HEK293 (cell line): Measurements from ENCODE around the gene SMAGP.

Experiments used
- CTCF ChIA-PET: fragments of 350-600 bp; formaldehyde crosslinking; extraction: SDS; loops from one replicate; lab custom pipeline; 2021; ENCODE audit warnings: antibody characterized with exemption; lab: Yijun Ruan, JAX
- POLR2A ChIA-PET: fragments of 300-600 bp; formaldehyde crosslinking; extraction: SDS; loops from one replicate; lab custom pipeline; 2020; ENCODE audit warnings: antibody characterized with exemption, inconsistent platforms; lab: Yijun Ruan, JAX
- H3K27ac ChIP-seq: fragments of 200-500 bp; sonication (Bioruptor generic); 2 replicates; pipeline ENCODE4 v1.5.1; 2014; ENCODE audit warnings: low read depth, low read length, control low read depth, inconsistent platforms; ENCODE audit errors: extremely low read depth
- H3K36me3 ChIP-seq, 2 experiments: fragments of 200-500 bp in 1 of 2; sonication (Bioruptor generic) in 1 of 2; 1 replicate in 1 of 2; 2 replicates in 1 of 2; pipeline ENCODE4 v1.5.1; 2014 to 2017; ENCODE audit warnings: inconsistent platforms in 2 of 2, low read length in 2 of 2; ENCODE audit not compliant: control insufficient read depth in 2 of 2, insufficient read depth in 1 of 2
- H3K4me1 ChIP-seq: fragments of 200-500 bp; sonication (Bioruptor generic); 2 replicates; pipeline ENCODE4 v1.5.1; 2014; ENCODE audit warnings: mild to moderate bottlenecking, low read length, inconsistent platforms; ENCODE audit not compliant: control insufficient read depth, insufficient read depth
- H3K4me3 ChIP-seq: 2 replicates; pipeline ENCODE4 v1.5.1; 2011; ENCODE audit warnings: low read depth, mild to moderate bottlenecking, control low read depth, low read length, moderate library complexity
- H3K9me3 ChIP-seq: fragments of 200-500 bp; sonication (Bioruptor generic); 2 replicates; pipeline ENCODE4 v1.5.1; 2014; ENCODE audit warnings: low read depth, low read length, inconsistent platforms; ENCODE audit not compliant: control insufficient read depth, insufficient read depth
- EGR2 ChIP-seq: fragments of 450-650 bp; formaldehyde crosslinking; IDR thresholded peaks from 2 replicates; pipeline ENCODE4 v1.5.1; 2016; ENCODE audit warnings: low read depth, missing biosample characterization, missing genetic modification characterization
- HOXA7 ChIP-seq: sonication (generic); formaldehyde crosslinking; IDR thresholded peaks from 2 replicates; pipeline ENCODE4 v1.8.1; 2022; ENCODE audit warnings: missing genetic modification reagents, borderline replicate concordance
- HOXD13 ChIP-seq: sonication (generic); formaldehyde crosslinking; IDR thresholded peaks from 2 replicates; pipeline ENCODE4 v1.8.0; 2022; ENCODE audit warnings: missing genetic modification reagents, borderline replicate concordance
- KLF10 ChIP-seq: fragments of 450-650 bp; IDR thresholded peaks from 2 replicates; pipeline ENCODE4 v1.5.1; 2018; ENCODE audit warnings: missing biosample characterization, mild to moderate bottlenecking, missing genetic modification characterization
- OVOL3 ChIP-seq: fragments of 450-650 bp; formaldehyde crosslinking; IDR thresholded peaks from 2 replicates; pipeline ENCODE4 v1.5.1; 2016; ENCODE audit warnings: missing biosample characterization, missing genetic modification characterization
- YY2 ChIP-seq: fragments of 450-650 bp; formaldehyde crosslinking; IDR thresholded peaks from 2 replicates; pipeline ENCODE4 v1.5.1; 2016; ENCODE audit warnings: missing biosample characterization, missing genetic modification characterization
- ZNF140 ChIP-seq: fragments of 450-650 bp; formaldehyde crosslinking; IDR thresholded peaks from 2 replicates; pipeline ENCODE4 v1.5.1; 2016; ENCODE audit warnings: missing biosample characterization, missing genetic modification characterization
- ZNF184 ChIP-seq: fragments of 450-650 bp; IDR thresholded peaks from 2 replicates; pipeline ENCODE4 v1.5.1; 2018; ENCODE audit warnings: missing biosample characterization, mild to moderate bottlenecking, missing genetic modification characterization
- ZNF214 ChIP-seq: fragments of 450-650 bp; formaldehyde crosslinking; IDR thresholded peaks from 2 replicates; pipeline ENCODE4 v1.5.1; 2017; ENCODE audit warnings: missing biosample characterization, mild to moderate bottlenecking, missing genetic modification characterization, borderline replicate concordance
- ZNF302 ChIP-seq: fragments of 450-650 bp; formaldehyde crosslinking; IDR thresholded peaks from 2 replicates; pipeline ENCODE4 v1.5.1; 2016; ENCODE audit warnings: missing biosample characterization, missing genetic modification characterization, low read depth
- ZNF416 ChIP-seq: fragments of 450-650 bp; formaldehyde crosslinking; IDR thresholded peaks from 2 replicates; pipeline ENCODE4 v1.5.1; 2016; ENCODE audit warnings: missing biosample characterization, missing genetic modification characterization
- ZNF660 ChIP-seq: fragments of 450-650 bp; IDR thresholded peaks from 2 replicates; pipeline ENCODE4 v1.5.1; 2018; ENCODE audit warnings: missing biosample characterization, mild to moderate bottlenecking, missing genetic modification characterization
- ZNF777 ChIP-seq: fragments of 450-650 bp; formaldehyde crosslinking; IDR thresholded peaks from 2 replicates; pipeline ENCODE4 v1.5.1; 2017; ENCODE audit warnings: missing biosample characterization, missing genetic modification characterization, borderline replicate concordance
- ZNF830 ChIP-seq: fragments of 450-650 bp; IDR thresholded peaks from 2 replicates; pipeline ENCODE4 v1.5.0; 2018; ENCODE audit warnings: missing biosample characterization, missing genetic modification characterization, low read depth, mild to moderate bottlenecking, moderate library complexity
- ZSCAN23 ChIP-seq: fragments of 450-650 bp; formaldehyde crosslinking; IDR thresholded peaks from 2 replicates; pipeline ENCODE4 v1.5.1; 2016; ENCODE audit warnings: missing biosample characterization, missing genetic modification characterization
- TF ChIP-seq, protein P1 (sequence below): fragments of 450-650 bp; formaldehyde crosslinking; IDR thresholded peaks from 2 replicates; pipeline ENCODE4 v1.5.1; 2016; ENCODE audit warnings: missing biosample characterization, missing genetic modification characterization
- TF ChIP-seq, protein P2 (sequence below): fragments of 450-650 bp; formaldehyde crosslinking; IDR thresholded peaks from 2 replicates; pipeline ENCODE4 v1.5.1; 2016; ENCODE audit warnings: missing biosample characterization, missing genetic modification characterization, borderline replicate concordance
- TF ChIP-seq, protein P3 (sequence below): IDR thresholded peaks from 2 replicates; pipeline ENCODE4 v1.6.1; 2011; ENCODE audit warnings: mild to moderate bottlenecking, low read depth, low read length, borderline replicate concordance
- TF ChIP-seq, protein P4 (sequence below): fragments of 450-650 bp; formaldehyde crosslinking; optimal IDR thresholded peaks from 2 replicates; pipeline ENCODE3; 2016; ENCODE audit warnings: missing biosample characterization, mild to moderate bottlenecking, missing genetic modification characterization
- TF ChIP-seq, protein P5 (sequence below): fragments of 450-650 bp; formaldehyde crosslinking; IDR thresholded peaks from 2 replicates; pipeline ENCODE4 v1.5.1; 2016; ENCODE audit warnings: missing biosample characterization, missing genetic modification characterization
- TF ChIP-seq, protein P6 (sequence below): fragments of 450-650 bp; formaldehyde crosslinking; IDR thresholded peaks from 2 replicates; pipeline ENCODE4 v1.5.1; 2017; ENCODE audit warnings: missing biosample characterization, missing genetic modification characterization

SMAGP gene

DNA sequence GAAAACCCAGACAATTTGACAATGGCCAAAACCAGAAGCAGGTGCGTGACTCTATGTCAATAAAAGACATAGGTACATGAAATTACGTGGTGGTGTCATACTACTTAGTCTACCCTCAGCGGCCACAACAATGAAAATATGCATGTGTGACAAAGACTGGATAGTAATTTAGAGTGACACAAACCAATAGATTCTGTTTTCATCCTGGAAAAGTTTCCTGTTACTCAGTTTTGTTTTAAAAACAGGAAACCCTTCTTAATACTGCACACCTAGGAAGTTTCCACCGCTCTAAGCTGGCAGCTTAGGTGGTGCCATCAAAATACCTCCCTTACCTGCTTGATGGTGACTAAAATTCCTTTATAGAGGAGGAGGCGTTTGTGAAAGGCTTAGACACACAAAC, 67.5 kb downstream of the SMAGP start:
- CTCF ChIA-PET = no interaction called here
- peaks cover 0 to 6% of the 10 kb centered on the region in 2 experiments; a peak in 2 of 3 replicates for H3K36me3 ChIP-seq
- no peak overlapping the region for H3K27ac ChIP-seq
- POLR2A ChIA-PET = no interaction called here
- TF ChIP-seq ZNF777 (tag by site-specific recombination) (no peak), KLF10 (no peak), ZNF416 (tag by site-specific recombination) (no peak), ZNF830 (no peak), ZNF140 (tag by site-specific recombination) (no peak), HOXD13 (no peak), ZSCAN23 (tag by site-specific recombination) (no peak), HOXA7 (no peak), ZNF660 (no peak), ZNF214 (no peak), ZNF184 (tag by site-specific recombination) (no peak), EGR2 (tag by site-specific recombination) (no peak)
- TF ChIP-seq, protein P1, sequence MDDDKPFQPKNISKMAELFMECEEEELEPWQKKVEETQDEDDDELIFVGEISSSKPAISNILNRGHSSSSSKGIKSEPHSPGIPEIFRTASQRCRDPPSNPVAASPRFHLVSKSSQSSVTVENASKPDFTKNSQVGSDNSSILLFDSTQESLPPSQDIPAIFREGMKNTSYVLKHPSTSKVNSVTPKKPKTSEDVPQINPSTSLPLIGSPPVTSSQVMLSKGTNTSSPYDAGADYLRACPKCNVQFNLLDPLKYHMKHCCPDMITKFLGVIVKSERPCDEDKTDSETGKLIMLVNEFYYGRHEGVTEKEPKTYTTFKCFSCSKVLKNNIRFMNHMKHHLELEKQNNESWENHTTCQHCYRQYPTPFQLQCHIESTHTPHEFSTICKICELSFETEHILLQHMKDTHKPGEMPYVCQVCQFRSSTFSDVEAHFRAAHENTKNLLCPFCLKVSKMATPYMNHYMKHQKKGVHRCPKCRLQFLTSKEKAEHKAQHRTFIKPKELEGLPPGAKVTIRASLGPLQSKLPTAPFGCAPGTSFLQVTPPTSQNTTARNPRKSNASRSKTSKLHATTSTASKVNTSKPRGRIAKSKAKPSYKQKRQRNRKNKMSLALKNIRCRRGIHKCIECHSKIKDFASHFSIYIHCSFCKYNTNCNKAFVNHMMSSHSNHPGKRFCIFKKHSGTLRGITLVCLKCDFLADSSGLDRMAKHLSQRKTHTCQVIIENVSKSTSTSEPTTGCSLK (tag by site-specific recombination) = no peak
- TF ChIP-seq, protein P2, sequence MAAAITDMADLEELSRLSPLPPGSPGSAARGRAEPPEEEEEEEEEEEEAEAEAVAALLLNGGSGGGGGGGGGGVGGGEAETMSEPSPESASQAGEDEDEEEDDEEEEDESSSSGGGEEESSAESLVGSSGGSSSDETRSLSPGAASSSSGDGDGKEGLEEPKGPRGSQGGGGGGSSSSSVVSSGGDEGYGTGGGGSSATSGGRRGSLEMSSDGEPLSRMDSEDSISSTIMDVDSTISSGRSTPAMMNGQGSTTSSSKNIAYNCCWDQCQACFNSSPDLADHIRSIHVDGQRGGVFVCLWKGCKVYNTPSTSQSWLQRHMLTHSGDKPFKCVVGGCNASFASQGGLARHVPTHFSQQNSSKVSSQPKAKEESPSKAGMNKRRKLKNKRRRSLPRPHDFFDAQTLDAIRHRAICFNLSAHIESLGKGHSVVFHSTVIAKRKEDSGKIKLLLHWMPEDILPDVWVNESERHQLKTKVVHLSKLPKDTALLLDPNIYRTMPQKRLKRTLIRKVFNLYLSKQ (tag by site-specific recombination) = no peak
- TF ChIP-seq, protein P3, sequence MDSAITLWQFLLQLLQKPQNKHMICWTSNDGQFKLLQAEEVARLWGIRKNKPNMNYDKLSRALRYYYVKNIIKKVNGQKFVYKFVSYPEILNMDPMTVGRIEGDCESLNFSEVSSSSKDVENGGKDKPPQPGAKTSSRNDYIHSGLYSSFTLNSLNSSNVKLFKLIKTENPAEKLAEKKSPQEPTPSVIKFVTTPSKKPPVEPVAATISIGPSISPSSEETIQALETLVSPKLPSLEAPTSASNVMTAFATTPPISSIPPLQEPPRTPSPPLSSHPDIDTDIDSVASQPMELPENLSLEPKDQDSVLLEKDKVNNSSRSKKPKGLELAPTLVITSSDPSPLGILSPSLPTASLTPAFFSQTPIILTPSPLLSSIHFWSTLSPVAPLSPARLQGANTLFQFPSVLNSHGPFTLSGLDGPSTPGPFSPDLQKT = no peak
- TF ChIP-seq, protein P4, sequence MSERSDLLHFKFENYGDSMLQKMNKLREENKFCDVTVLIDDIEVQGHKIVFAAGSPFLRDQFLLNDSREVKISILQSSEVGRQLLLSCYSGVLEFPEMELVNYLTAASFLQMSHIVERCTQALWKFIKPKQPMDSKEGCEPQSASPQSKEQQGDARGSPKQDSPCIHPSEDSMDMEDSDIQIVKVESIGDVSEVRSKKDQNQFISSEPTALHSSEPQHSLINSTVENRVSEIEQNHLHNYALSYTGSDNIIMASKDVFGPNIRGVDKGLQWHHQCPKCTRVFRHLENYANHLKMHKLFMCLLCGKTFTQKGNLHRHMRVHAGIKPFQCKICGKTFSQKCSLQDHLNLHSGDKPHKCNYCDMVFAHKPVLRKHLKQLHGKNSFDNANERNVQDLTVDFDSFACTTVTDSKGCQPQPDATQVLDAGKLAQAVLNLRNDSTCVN (tag by site-specific recombination) = no peak
- H3K4me1 ChIP-seq = no peaks in the 10 kb centered on the region
- H3K4me3 ChIP-seq = no peak overlapping the region
- no peaks in the 10 kb centered on the region for H3K9me3 ChIP-seq

DNA sequence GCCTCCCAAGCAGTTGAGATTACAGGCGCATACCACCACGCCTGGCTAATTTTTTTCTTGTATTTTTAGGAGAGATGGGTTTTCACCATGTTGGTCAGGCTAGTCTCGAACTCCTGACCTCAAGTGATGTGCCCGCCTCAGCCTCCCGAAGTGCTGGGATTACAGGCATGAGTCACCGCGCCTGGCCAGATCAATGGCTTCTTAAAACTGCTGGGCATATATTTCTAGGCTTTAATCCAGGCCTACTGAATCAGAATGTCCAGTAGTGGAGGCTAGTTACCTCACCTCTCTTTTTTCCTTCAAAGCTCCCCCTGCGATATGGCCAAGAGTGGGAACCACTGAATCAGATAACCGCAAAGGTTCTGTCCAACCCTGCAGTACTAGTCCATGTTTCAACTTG, 69.4 kb downstream of the SMAGP start:
- Histone ChIP-seq H3K27ac (no peak overlapping the region), H3K4me1 (no peaks in the 10 kb centered on the region), H3K4me3 (no peak overlapping the region), H3K36me3 (peaks cover 0 to 4% of the 10 kb centered on the region in 2 experiments; a peak in 2 of 3 replicates), H3K9me3 (no peaks in the 10 kb centered on the region)
- ChIA-PET CTCF (interaction anchor here (0.6 to 1.1 kb wide), 2 partner anchors 17 to 141 kb away, joined by 3 to 4 read pairs; no protein-coding TSS in a partner anchor), POLR2A (no interaction called here)
- TF ChIP-seq ZNF302 (tag by site-specific recombination) (no peak), YY2 (no peak), OVOL3 (tag by site-specific recombination) (no peak)
- TF ChIP-seq, protein P5, sequence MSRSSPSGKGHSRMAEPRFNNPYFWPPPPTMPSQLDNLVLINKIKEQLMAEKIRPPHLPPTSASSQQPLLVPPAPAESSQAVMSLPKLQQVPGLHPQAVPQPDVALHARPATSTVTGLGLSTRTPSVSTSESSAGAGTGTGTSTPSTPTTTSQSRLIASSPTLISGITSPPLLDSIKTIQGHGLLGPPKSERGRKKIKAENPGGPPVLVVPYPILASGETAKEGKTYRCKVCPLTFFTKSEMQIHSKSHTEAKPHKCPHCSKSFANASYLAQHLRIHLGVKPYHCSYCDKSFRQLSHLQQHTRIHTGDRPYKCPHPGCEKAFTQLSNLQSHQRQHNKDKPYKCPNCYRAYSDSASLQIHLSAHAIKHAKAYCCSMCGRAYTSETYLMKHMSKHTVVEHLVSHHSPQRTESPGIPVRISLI (tag by site-specific recombination) = no peak
- TF ChIP-seq, protein P6, sequence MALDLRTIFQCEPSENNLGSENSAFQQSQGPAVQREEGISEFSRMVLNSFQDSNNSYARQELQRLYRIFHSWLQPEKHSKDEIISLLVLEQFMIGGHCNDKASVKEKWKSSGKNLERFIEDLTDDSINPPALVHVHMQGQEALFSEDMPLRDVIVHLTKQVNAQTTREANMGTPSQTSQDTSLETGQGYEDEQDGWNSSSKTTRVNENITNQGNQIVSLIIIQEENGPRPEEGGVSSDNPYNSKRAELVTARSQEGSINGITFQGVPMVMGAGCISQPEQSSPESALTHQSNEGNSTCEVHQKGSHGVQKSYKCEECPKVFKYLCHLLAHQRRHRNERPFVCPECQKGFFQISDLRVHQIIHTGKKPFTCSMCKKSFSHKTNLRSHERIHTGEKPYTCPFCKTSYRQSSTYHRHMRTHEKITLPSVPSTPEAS (tag by site-specific recombination) = no peak
